Activated CD4-positive, alpha-beta memory T cell treated with anti-CD3 and anti-CD28 coated beads, Interleukin-2, amount 10 ng/mL, durations not matched to agents 7 days and 5 days (primary cell): Measurements from ENCODE around the gene DISP3. TPM values are rescaled to one million over a fixed set of nuclear protein-coding genes. Genes with fewer than 3 reads are reported as not detected.

Source experiments
- CTCF ChIA-PET: fragments of 350-600 bp; sonication (Branson Sonifier 250); formaldehyde crosslinking; loops from one replicate; lab custom pipeline; 2021; ENCODE audit warnings: antibody characterized with exemption, inconsistent platforms; lab: Charles Lee
- POLR2A ChIA-PET: fragments of 350-600 bp; sonication (Branson Sonifier 250); formaldehyde crosslinking; loops from one replicate; lab custom pipeline; 2021; ENCODE audit warnings: antibody characterized with exemption; lab: Charles Lee
- DNase-seq: peaks from one replicate; pipeline ENCODE4 v3.0.0-alpha.2; 2020
- H3K27ac Mint-ChIP-seq: one replicate; pipeline ENCODE4 v1.8.0; 2021; ENCODE audit warnings: mild to moderate bottlenecking, mixed read lengths
- H3K27me3 Mint-ChIP-seq: one replicate; pipeline ENCODE4 v1.8.0; 2021; ENCODE audit warnings: mixed read lengths
- H3K36me3 Mint-ChIP-seq: one replicate; pipeline ENCODE4 v1.8.0; 2021; ENCODE audit warnings: low read depth, mixed read lengths
- H3K4me1 Mint-ChIP-seq: one replicate; pipeline ENCODE4 v1.8.0; 2021; ENCODE audit warnings: mixed read lengths
- H3K4me3 Mint-ChIP-seq: one replicate; pipeline ENCODE4 v1.8.0; 2021; ENCODE audit warnings: mild to moderate bottlenecking, mixed read lengths
- H3K9me3 Mint-ChIP-seq: one replicate; pipeline ENCODE4 v1.8.0; 2021; ENCODE audit warnings: mixed read lengths
- total RNA-seq, 2 experiments: library from RNA; stranded (reverse); gene quantifications; one replicate each; pipeline ENCODE4 v1.2.3, GENCODE V29; 2021

Gene DISP3
- total RNA-seq, 2 experiments from 2014 or later: 0.18 to 0.38 TPM

GRCh38 chr1:11448373-11449099 is 30.4 kb upstream of the DISP3 start:
- Mint-ChIP-seq H3K36me3 (no peaks in the 10 kb centered on the region), H3K27me3 (peaks cover 8% of the 10 kb centered on the region), H3K4me1 (no peaks in the 10 kb centered on the region), H3K4me3 (no peak overlapping the region), H3K9me3 (no peaks in the 10 kb centered on the region), H3K27ac (no peak overlapping the region)
- ChIA-PET POLR2A (no interaction called here), CTCF (no interaction called here)
- no peak for DNase-seq

GRCh38 chr1:11449100-11449403 is 29.9 kb upstream of the DISP3 start:
- H3K4me1 Mint-ChIP-seq: no peaks in the 10 kb centered on the region
- H3K27me3 Mint-ChIP-seq: peaks cover 8% of the 10 kb centered on the region
- H3K27ac Mint-ChIP-seq: no peak overlapping the region
- H3K9me3 Mint-ChIP-seq: no peaks in the 10 kb centered on the region
- CTCF ChIA-PET: no interaction called here
- POLR2A ChIA-PET: no interaction called here
- H3K4me3 Mint-ChIP-seq: no peak overlapping the region
- H3K36me3 Mint-ChIP-seq: no peaks in the 10 kb centered on the region
- no peak for DNase-seq

GRCh38 chr1:11450310-11450709 is 28.6 kb upstream of the DISP3 start:
- no peaks in the 10 kb centered on the region for H3K36me3 Mint-ChIP-seq
- no peak overlapping the region for H3K27ac Mint-ChIP-seq
- no peak for DNase-seq
- ChIA-PET CTCF (no interaction called here), POLR2A (no interaction called here)
- H3K4me3 Mint-ChIP-seq: no peak overlapping the region
- no peaks in the 10 kb centered on the region for H3K4me1 Mint-ChIP-seq
- H3K9me3 Mint-ChIP-seq: no peaks in the 10 kb centered on the region
- H3K27me3 Mint-ChIP-seq: peaks cover 3% of the 10 kb centered on the region

- Mint-ChIP-seq H3K4me3 (no peak overlapping the region), H3K27ac (no peak overlapping the region), H3K9me3 (no peaks in the 10 kb centered on the region), H3K4me1 (no peaks in the 10 kb centered on the region), H3K27me3 (peaks cover 6% of the 10 kb centered on the region), H3K36me3 (no peaks in the 10 kb centered on the region)
- CTCF ChIA-PET: no interaction called here
- POLR2A ChIA-PET: no interaction called here
- no peak for DNase-seq
Measured at GRCh38 chr1:11453742-11454491, 25.0 kb upstream of the DISP3 start.

- no peak overlapping the region for H3K27ac Mint-ChIP-seq
- no peaks in the 10 kb centered on the region for H3K9me3 Mint-ChIP-seq
- H3K27me3 Mint-ChIP-seq: peaks cover 6% of the 10 kb centered on the region
- CTCF ChIA-PET: no interaction called here
- no peak overlapping the region for H3K4me3 Mint-ChIP-seq
- H3K4me1 Mint-ChIP-seq: no peaks in the 10 kb centered on the region
- DNase-seq: no peak
- no peaks in the 10 kb centered on the region for H3K36me3 Mint-ChIP-seq
- POLR2A ChIA-PET: no interaction called here
Measured at GRCh38 chr1:11455967-11456570, 22.9 kb upstream of the DISP3 start.

- POLR2A ChIA-PET: no interaction called here
- Mint-ChIP-seq H3K4me1 (no peaks in the 10 kb centered on the region), H3K4me3 (no peak overlapping the region), H3K9me3 (no peaks in the 10 kb centered on the region), H3K36me3 (no peaks in the 10 kb centered on the region), H3K27me3 (peaks cover 6% of the 10 kb centered on the region), H3K27ac (no peak overlapping the region)
- DNase-seq: no peak
- CTCF ChIA-PET: no interaction called here
Measured at GRCh38 chr1:11456965-11457364, 22.0 kb upstream of the DISP3 start.

- ChIA-PET CTCF (no interaction called here), POLR2A (no interaction called here)
- H3K9me3 Mint-ChIP-seq: no peaks in the 10 kb centered on the region
- no peak for DNase-seq
- no peaks in the 10 kb centered on the region for H3K4me1 Mint-ChIP-seq
- H3K27ac Mint-ChIP-seq: no peak overlapping the region
- no peak overlapping the region for H3K4me3 Mint-ChIP-seq
- H3K27me3 Mint-ChIP-seq: peaks cover 12% of the 10 kb centered on the region
- H3K36me3 Mint-ChIP-seq: no peaks in the 10 kb centered on the region
Measured at GRCh38 chr1:11458811-11459275, 20.1 kb upstream of the DISP3 start.

GRCh38 chr1:11461531-11462137 is 17.3 kb upstream of the DISP3 start:
- CTCF ChIA-PET: no interaction called here
- no peak for DNase-seq
- Mint-ChIP-seq H3K9me3 (no peaks in the 10 kb centered on the region), H3K27ac (no peak overlapping the region), H3K4me3 (no peak overlapping the region), H3K4me1 (no peaks in the 10 kb centered on the region), H3K36me3 (no peaks in the 10 kb centered on the region), H3K27me3 (peaks cover 17% of the 10 kb centered on the region)
- POLR2A ChIA-PET: no interaction called here

GRCh38 chr1:11462224-11462923 is 16.6 kb upstream of the DISP3 start:
- CTCF ChIA-PET: no interaction called here
- DNase-seq: no peak
- H3K9me3 Mint-ChIP-seq: no peaks in the 10 kb centered on the region
- POLR2A ChIA-PET: no interaction called here
- no peaks in the 10 kb centered on the region for H3K36me3 Mint-ChIP-seq
- no peak overlapping the region for H3K27ac Mint-ChIP-seq
- no peaks in the 10 kb centered on the region for H3K4me1 Mint-ChIP-seq
- no peak overlapping the region for H3K4me3 Mint-ChIP-seq
- peaks cover 14% of the 10 kb centered on the region for H3K27me3 Mint-ChIP-seq

GRCh38 chr1:11463177-11463576 is 15.8 kb upstream of the DISP3 start:
- DNase-seq: no peak
- H3K27me3 Mint-ChIP-seq: peaks cover 12% of the 10 kb centered on the region
- H3K9me3 Mint-ChIP-seq: no peaks in the 10 kb centered on the region
- ChIA-PET CTCF (no interaction called here), POLR2A (no interaction called here)
- no peak overlapping the region for H3K4me3 Mint-ChIP-seq
- no peaks in the 10 kb centered on the region for H3K4me1 Mint-ChIP-seq
- no peak overlapping the region for H3K27ac Mint-ChIP-seq
- no peaks in the 10 kb centered on the region for H3K36me3 Mint-ChIP-seq

GRCh38 chr1:11465307-11465706 is 13.6 kb upstream of the DISP3 start:
- no peaks in the 10 kb centered on the region for H3K9me3 Mint-ChIP-seq
- POLR2A ChIA-PET: no interaction called here
- DNase-seq: no peak
- no peaks in the 10 kb centered on the region for H3K4me1 Mint-ChIP-seq
- H3K27ac Mint-ChIP-seq: no peak overlapping the region
- CTCF ChIA-PET: no interaction called here
- H3K27me3 Mint-ChIP-seq: peaks cover 12% of the 10 kb centered on the region
- H3K4me3 Mint-ChIP-seq: no peak overlapping the region
- no peaks in the 10 kb centered on the region for H3K36me3 Mint-ChIP-seq

- Mint-ChIP-seq H3K4me3 (no peak overlapping the region), H3K27me3 (peaks cover 17% of the 10 kb centered on the region), H3K4me1 (no peaks in the 10 kb centered on the region), H3K36me3 (no peaks in the 10 kb centered on the region), H3K9me3 (no peaks in the 10 kb centered on the region), H3K27ac (no peak overlapping the region)
- CTCF ChIA-PET: no interaction called here
- DNase-seq: no peak
- POLR2A ChIA-PET: no interaction called here
Measured at GRCh38 chr1:11466416-11466815, 12.5 kb upstream of the DISP3 start.

GRCh38 chr1:11468878-11469277 is 10.1 kb upstream of the DISP3 start:
- no peak for DNase-seq
- Mint-ChIP-seq H3K27me3 (peaks cover 13% of the 10 kb centered on the region), H3K4me1 (no peaks in the 10 kb centered on the region), H3K4me3 (no peak overlapping the region), H3K9me3 (no peaks in the 10 kb centered on the region), H3K27ac (no peak overlapping the region), H3K36me3 (no peaks in the 10 kb centered on the region)
- ChIA-PET POLR2A (no interaction called here), CTCF (no interaction called here)
